ENCODE measurements around the gene VAT1L.

VAT1L gene

GRCh38 chr16:77836801-77837200 is 48.4 kb downstream of the VAT1L start:
- no peak for DNase-seq

GRCh38 chr16:77838597-77839255 is 50.4 kb downstream of the VAT1L start:
- no peak for DNase-seq

- DNase-seq: no peak
These were observed 51.7 kb downstream of the VAT1L start for GRCh38 chr16:77840093-77840492.

- DNase-seq: no peak
These were observed 52.5 kb downstream of the VAT1L start for GRCh38 chr16:77840673-77841501.

- no peak for DNase-seq
These were observed 53.1 kb downstream of the VAT1L start for GRCh38 chr16:77841502-77841763.

GRCh38 chr16:77842468-77842867 is 54.1 kb downstream of the VAT1L start:
- no peak for DNase-seq

- DNase-seq: no peak
These were observed 55.0 kb downstream of the VAT1L start for GRCh38 chr16:77843405-77843804.

- DNase-seq: no peak
These were observed 56.4 kb downstream of the VAT1L start for GRCh38 chr16:77844801-77845200.

- DNase-seq: no peak
These were observed 61.4 kb downstream of the VAT1L start for GRCh38 chr16:77849646-77850258.

- no peak for DNase-seq
These were observed 62.4 kb downstream of the VAT1L start for GRCh38 chr16:77850636-77851333.

GRCh38 chr16:77853161-77853560 is 64.8 kb downstream of the VAT1L start:
- DNase-seq: no peak

- no peak for DNase-seq
These were observed 68.2 kb downstream of the VAT1L start for GRCh38 chr16:77856438-77857160.

GRCh38 chr16:77858060-77858459 is 69.7 kb downstream of the VAT1L start:
- DNase-seq: no peak

GRCh38 chr16:77859493-77860232 is 71.3 kb downstream of the VAT1L start:
- no peak for DNase-seq

- DNase-seq: no peak
These were observed 72.6 kb downstream of the VAT1L start for GRCh38 chr16:77860953-77861352.

- DNase-seq: no peak
These were observed 74.9 kb downstream of the VAT1L start for GRCh38 chr16:77863250-77863649.

GRCh38 chr16:77866752-77867151 is 78.4 kb downstream of the VAT1L start:
- no peak for DNase-seq

GRCh38 chr16:77868052-77868451 is 79.7 kb downstream of the VAT1L start:
- no peak for DNase-seq

- no peak for DNase-seq
These were observed 80.1 kb downstream of the VAT1L start for GRCh38 chr16:77868478-77868877.

- DNase-seq: no peak
These were observed 81.8 kb downstream of the VAT1L start for GRCh38 chr16:77869997-77870813.

- no peak for DNase-seq
These were observed 83.6 kb downstream of the VAT1L start for GRCh38 chr16:77871932-77872331.

All from kidney glomerular epithelial cell (primary cell).